Measurements from ENCODE around the gene BICRA. TPM values are rescaled to one million over a fixed set of nuclear protein-coding genes. Genes with fewer than 3 reads are reported as not detected.
"Not testable (repeated sequence)": the region's sequence is repeated elsewhere in the genome, so short reads cannot be mapped to it uniquely, and the experiment has no call there.

Gene BICRA
- total RNA-seq, 1 experiment from 2014 or later = 23.1 TPM

GRCh38 chr19:47593860-47594259 is 15.1 kb upstream of the BICRA start:
- TF ChIP-seq EZH2 (IDR thresholded peaks at IDR 0.05; ENCODE audit: borderline replicate concordance, low read depth, low read length, poor library complexity, severe bottlenecking) = no peak
- Histone ChIP-seq H3K27ac (ENCODE audit: low read depth, low read length, poor library complexity, severe bottlenecking) (no peak overlapping the region), H3K27me3 (replicated peaks; ENCODE audit: insufficient read depth, low read depth, low read length, poor library complexity) (no peaks in the 10 kb centered on the region), H3K9me3 (ENCODE audit: low read depth, low read length, poor library complexity, severe bottlenecking) (no peaks in the 10 kb centered on the region), H3K4me3 (ENCODE audit: low read depth, low read length, poor library complexity, severe bottlenecking) (no peak overlapping the region), H3K4me1 (ENCODE audit: insufficient read depth, low read length, poor library complexity, severe bottlenecking) (peaks cover 3% of the 10 kb centered on the region), H3K36me3 (ENCODE audit: insufficient read depth, low read length, poor library complexity, severe bottlenecking) (no peaks in the 10 kb centered on the region)
- no peak for DNase-seq (ENCODE audit: low spot score)
- ChIA-PET CTCF (interaction anchor here (0.7 kb wide), 1 partner anchor 68 kb away, joined by 4 read pairs; no protein-coding TSS in a partner anchor), POLR2A (ENCODE audit: low non-redundant PET) (no interaction called here)
- no TSS peak for BruUV-seq (replicated peaks)
- intact Hi-C loops (cut with micrococcal nuclease; ENCODE audit: unreplicated experiment) = no loop called here

- no peaks in the 10 kb centered on the region for H3K9me3 ChIP-seq (ENCODE audit: low read depth, low read length, poor library complexity, severe bottlenecking)
- CTCF ChIA-PET = no interaction called here
- peaks cover 7% of the 10 kb centered on the region for H3K4me1 ChIP-seq (ENCODE audit: insufficient read depth, low read length, poor library complexity, severe bottlenecking)
- no peaks in the 10 kb centered on the region for H3K36me3 ChIP-seq (ENCODE audit: insufficient read depth, low read length, poor library complexity, severe bottlenecking)
- no TSS peak for BruUV-seq (replicated peaks)
- POLR2A ChIA-PET (ENCODE audit: low non-redundant PET) = no interaction called here
- no peak for TF ChIP-seq EZH2 (IDR thresholded peaks at IDR 0.05; ENCODE audit: borderline replicate concordance, low read depth, low read length, poor library complexity, severe bottlenecking)
- no peak for TF ChIP-seq CTCF (conservative IDR thresholded peaks at IDR 0.05; ENCODE audit: low read depth, low read length)
- no peak for DNase-seq (ENCODE audit: low spot score)
- intact Hi-C loops (cut with micrococcal nuclease; ENCODE audit: unreplicated experiment) = no loop called here
- no peak overlapping the region for H3K27ac ChIP-seq (ENCODE audit: low read depth, low read length, poor library complexity, severe bottlenecking)
- H3K27me3 ChIP-seq (replicated peaks; ENCODE audit: insufficient read depth, low read depth, low read length, poor library complexity) = no peaks in the 10 kb centered on the region
- no peak overlapping the region for H3K4me3 ChIP-seq (ENCODE audit: low read depth, low read length, poor library complexity, severe bottlenecking)
These were observed 13.0 kb upstream of the BICRA start for GRCh38 chr19:47595944-47596343.

- Histone ChIP-seq H3K9me3 (ENCODE audit: low read depth, low read length, poor library complexity, severe bottlenecking) (no peaks in the 10 kb centered on the region), H3K4me3 (ENCODE audit: low read depth, low read length, poor library complexity, severe bottlenecking) (peak overlapping the region; percentile 38), H3K27ac (ENCODE audit: low read depth, low read length, poor library complexity, severe bottlenecking) (peak overlapping the region; percentile 44), H3K27me3 (replicated peaks; ENCODE audit: insufficient read depth, low read depth, low read length, poor library complexity) (no peaks in the 10 kb centered on the region), H3K36me3 (ENCODE audit: insufficient read depth, low read length, poor library complexity, severe bottlenecking) (no peaks in the 10 kb centered on the region), H3K4me1 (ENCODE audit: insufficient read depth, low read length, poor library complexity, severe bottlenecking) (peaks cover 7% of the 10 kb centered on the region)
- TF ChIP-seq CTCF (conservative IDR thresholded peaks at IDR 0.05; ENCODE audit: low read depth, low read length) = no peak
- no peak for TF ChIP-seq EZH2 (IDR thresholded peaks at IDR 0.05; ENCODE audit: borderline replicate concordance, low read depth, low read length, poor library complexity, severe bottlenecking)
- no TSS peak for BruUV-seq (replicated peaks)
- ChIA-PET POLR2A (ENCODE audit: low non-redundant PET) (no interaction called here), CTCF (interaction anchor here (0.6 kb wide), 1 partner anchor 197 kb away, joined by 4 read pairs; no protein-coding TSS in a partner anchor)
- intact Hi-C loops (cut with micrococcal nuclease; ENCODE audit: unreplicated experiment) = no loop called here
- peak; percentile 85 for DNase-seq (ENCODE audit: low spot score)
These were observed 10.3 kb upstream of the BICRA start for GRCh38 chr19:47598407-47599349.

GRCh38 chr19:47599671-47600245 is 9.2 kb upstream of the BICRA start:
- peak overlapping the region; percentile 63 for H3K4me3 ChIP-seq (ENCODE audit: low read depth, low read length, poor library complexity, severe bottlenecking)
- H3K36me3 ChIP-seq (ENCODE audit: insufficient read depth, low read length, poor library complexity, severe bottlenecking); H3K27me3 ChIP-seq (replicated peaks; ENCODE audit: insufficient read depth, low read depth, low read length, poor library complexity); CTCF ChIA-PET; POLR2A ChIA-PET (ENCODE audit: low non-redundant PET); H3K9me3 ChIP-seq (ENCODE audit: low read depth, low read length, poor library complexity, severe bottlenecking); H3K4me1 ChIP-seq (ENCODE audit: insufficient read depth, low read length, poor library complexity, severe bottlenecking); BruUV-seq (replicated peaks); DNase-seq (ENCODE audit: low spot score): not testable (repeated sequence)
- peak overlapping the region; percentile 49 for H3K27ac ChIP-seq (ENCODE audit: low read depth, low read length, poor library complexity, severe bottlenecking)
- intact Hi-C loops (cut with micrococcal nuclease; ENCODE audit: unreplicated experiment) = loop anchor here (5.0 kb wide), 1 partner anchor 82 kb away; the partner anchor contains the start of gene NAPA
